H1 (cell line): ENCODE results near the gene SLC25A22. TPM values are rescaled to one million over a fixed set of nuclear protein-coding genes. Genes with fewer than 3 reads are reported as not detected.

Experiments
- CHD7 ChIP-seq: fragments of 300-600 bp; sonication (generic); IDR thresholded peaks from 2 replicates; pipeline ENCODE4 v1.7.1; 2012; ENCODE audit warnings: low read length, moderate library complexity, mild to moderate bottlenecking, inconsistent platforms; ENCODE audit not compliant: insufficient replicate concordance
- CREB1 ChIP-seq: IDR thresholded peaks from 2 replicates; pipeline ENCODE4 v1.6.1; 2012; ENCODE audit warnings: inconsistent platforms
- GABPA ChIP-seq: IDR thresholded peaks from 2 replicates; pipeline ENCODE4 v1.6.1; 2011; ENCODE audit warnings: mild to moderate bottlenecking, low read length, moderate library complexity, borderline replicate concordance; ENCODE audit not compliant: insufficient read depth
- MAFK ChIP-seq: IDR thresholded peaks from 2 replicates; pipeline ENCODE4 v1.6.1; 2012; ENCODE audit warnings: low read depth, mild to moderate bottlenecking, improper control_type of control experiment, low read length
- MAX ChIP-seq: IDR thresholded peaks from 2 replicates; pipeline ENCODE4 v1.6.1; 2012; ENCODE audit warnings: inconsistent platforms
- SP4 ChIP-seq: IDR thresholded peaks from 2 replicates; pipeline ENCODE4 v1.6.1; 2012; ENCODE audit warnings: low read length, inconsistent platforms
- TCF12 ChIP-seq: IDR thresholded peaks from 2 replicates; pipeline ENCODE4 v1.6.1; 2011; ENCODE audit warnings: low read depth, mild to moderate bottlenecking, low read length
- TEAD4 ChIP-seq: IDR thresholded peaks from 2 replicates; pipeline ENCODE4 v1.6.1; 2012; ENCODE audit warnings: low read depth, low read length, inconsistent platforms, mixed read lengths
- polyA plus RNA-seq, 7 experiments: library from polyadenylated mRNA; depleted of rRNA in 3 of 7; stranded (reverse) in 5 of 7; unstranded in 2 of 7; fragments of >200 nt in 5 of 7; fragments of 200-250 nt in 2 of 7; gene quantifications; 1 replicate in 5 of 7; 2 replicates in 1 of 7; 4 replicates in 1 of 7; pipeline versions ENCODE4 v1.2.1 to v1.2.3, GENCODE V29; 2011 to 2013; ENCODE audit warnings: missing spikeins in 2 of 7, mixed read lengths in 2 of 7
- total RNA-seq: library from RNA; stranded (reverse); fragmentation: NEBNext Ultra II Directional; extraction: Animal tissue kit (Norgen Biotek cat#: 25700); gene quantifications from 2 replicates; pipeline ENCODE4 v1.2.1, GENCODE V29; 2021
- TF ChIP-seq, protein P1 (sequence below): IDR thresholded peaks from 2 replicates; pipeline ENCODE4 v1.6.1; 2012; ENCODE audit warnings: inconsistent platforms

SLC25A22 gene
- total and polyA plus RNA-seq, 2 of the 8 experiments (the other 6 are each of a cell fraction or from before 2014, with no cell fraction given): 31.5 to 48.0 TPM

DNA sequence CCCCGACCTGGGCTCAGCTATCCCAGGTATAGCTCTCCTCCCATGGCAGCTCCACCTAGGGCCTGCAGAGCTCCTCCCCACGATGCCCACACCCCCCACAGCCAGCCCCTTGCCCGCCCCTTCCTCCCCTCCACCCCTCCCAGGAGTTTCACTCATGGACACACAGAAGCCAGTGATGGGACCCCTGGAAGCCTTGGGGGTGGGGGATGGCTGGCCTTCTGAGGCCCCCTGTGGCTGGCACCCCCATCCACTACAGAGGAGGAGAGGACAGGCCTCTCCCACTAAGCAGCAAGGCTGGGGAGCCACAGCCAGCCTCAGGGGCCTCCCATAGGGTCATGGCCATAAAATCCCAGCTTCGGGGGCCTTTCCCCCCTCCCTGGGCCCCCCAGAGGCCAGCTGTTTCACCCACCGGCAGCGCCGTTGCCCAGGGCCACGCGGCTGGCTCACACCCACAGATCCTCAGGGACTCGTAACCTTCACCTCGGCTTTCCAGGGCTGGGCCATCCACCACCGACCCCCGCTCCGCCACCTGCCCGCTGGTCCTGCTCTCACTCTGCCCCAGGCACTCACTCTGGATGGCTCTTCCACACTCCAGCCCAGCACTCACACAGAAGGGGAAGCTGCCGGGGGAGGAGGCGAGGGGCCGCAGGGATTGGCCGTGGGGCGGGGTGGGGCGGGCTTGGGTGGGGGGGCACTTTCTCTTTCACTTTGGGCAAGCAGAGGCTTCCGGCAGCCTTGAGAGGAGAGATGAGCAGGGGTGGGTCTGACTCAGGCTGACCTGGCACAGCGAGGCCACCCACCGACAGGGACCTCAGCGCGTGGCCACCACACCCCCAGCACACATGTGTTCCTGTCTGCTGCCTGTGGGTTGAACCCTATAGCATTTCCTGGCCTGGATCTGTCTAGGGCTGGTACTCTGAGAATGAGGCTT, 2.2 kb downstream of the SLC25A22 start (continued):
- TF ChIP-seq TCF12 (no peak), CHD7 (no peak), TEAD4 (no peak), SP4 (no peak), MAX (no peak), GABPA (no peak), MAFK (no peak), CREB1 (no peak)
- TF ChIP-seq, protein P1, sequence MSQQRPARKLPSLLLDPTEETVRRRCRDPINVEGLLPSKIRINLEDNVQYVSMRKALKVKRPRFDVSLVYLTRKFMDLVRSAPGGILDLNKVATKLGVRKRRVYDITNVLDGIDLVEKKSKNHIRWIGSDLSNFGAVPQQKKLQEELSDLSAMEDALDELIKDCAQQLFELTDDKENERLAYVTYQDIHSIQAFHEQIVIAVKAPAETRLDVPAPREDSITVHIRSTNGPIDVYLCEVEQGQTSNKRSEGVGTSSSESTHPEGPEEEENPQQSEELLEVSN: no peak
